Ovary (tissue), 9 donors: ENCODE results near the gene CYB5RL. TPM values are rescaled to one million over a fixed set of nuclear protein-coding genes. Genes with fewer than 3 reads are reported as not detected.

ENCODE experiments used
- DNase-seq, 5 donors: peaks; one replicate each; pipeline ENCODE4 v3.0.0-alpha.2; 2019 to 2020
- H3K27ac ChIP-seq, 2 donors: fragments of 200-600 bp; one replicate each; pipeline versions ENCODE4 v1.5.1 to v1.8.0; 2019 to 2022
- H3K27me3 ChIP-seq: fragments of 200-600 bp; one replicate; pipeline ENCODE4 v1.8.0; 2022
- H3K36me3 ChIP-seq: fragments of 200-600 bp; sonication (generic); one replicate; pipeline ENCODE4 v1.5.1; 2019
- H3K4me1 ChIP-seq: one replicate; pipeline ENCODE4 v1.8.1; 2013; ENCODE audit warnings: mild to moderate bottlenecking, moderate library complexity; ENCODE audit not compliant: insufficient read depth
- H3K4me3 ChIP-seq: fragments of 200-600 bp; sonication (generic); one replicate; pipeline ENCODE4 v1.5.1; 2017
- H3K9me3 ChIP-seq, 2 donors: fragments of 200-600 bp in 1 of 2; sonication (generic) in 1 of 2; one replicate each; pipeline versions ENCODE4 v1.5.1 to v1.8.1; 2013 to 2019; ENCODE audit warnings: mild to moderate bottlenecking in 1 of 2, moderate library complexity in 1 of 2
- EP300 ChIP-seq: sonication (generic); formaldehyde crosslinking; IDR thresholded peaks from one replicate; pipeline ENCODE4 v1.6.1; 2017; ENCODE audit warnings: antibody characterized with exemption
- POLR2A ChIP-seq: fragments of 450-650 bp; IDR thresholded peaks from one replicate; pipeline ENCODE4 v1.6.1; 2017; ENCODE audit warnings: antibody characterized with exemption, mild to moderate bottlenecking, moderate library complexity
- WGBS, 3 donors: extraction: QIAGEN DNeasy Blood & Tissue Kit in 1 of 3; methylation state at CpG; one replicate each; pipeline versions ENCODE4 v1.1.5 to v1.1.7; 2013 to 2017; 5-methylcytosine and 5-hydroxymethylcytosine counted together
- intact Hi-C, 4 donors: fragments of 100-400 bp; cut with DNase I; formaldehyde crosslinking; loops; one replicate each; pipeline versions ENCODE4 v1.11.0 to v1.15.1; 2022 to 2023
- polyA plus RNA-seq, 2 donors: library from polyadenylated mRNA; stranded (reverse); fragments of 200-250 nt in 1 of 2; fragments of 350-450 nt in 1 of 2; fragmentation: Illumina TruSeq in 1 of 2; extraction: RNeasy Lipid Tissue Mini Kit (QIAGEN cat#74804) in 1 of 2; gene quantifications; one replicate each; pipeline ENCODE4 v1.2.3, GENCODE V29; 2013 to 2014
- total RNA-seq, 7 donors: library from RNA; depleted of rRNA in 2 of 7; stranded (reverse); fragments of >200 nt in 2 of 7; fragmentation: NEBNext Ultra II Directional in 3 of 7; extraction: Animal tissue kit (Norgen Biotek cat#: 25700) in 3 of 7; gene quantifications; one replicate each; pipeline versions ENCODE4 v1.1.0 to v1.2.4, GENCODE V29; 2016 to 2023
- TF ChIP-seq, protein P1 (sequence below), 3 donors: fragments of 450-650 bp in 2 of 3; fragments of 200-600 bp in 1 of 3; IDR thresholded peaks; one replicate each; pipeline versions ENCODE4 v1.5.1 to v1.8.0; 2016 to 2022; ENCODE audit warnings: antibody characterized with exemption in 3 of 3, mild to moderate bottlenecking in 1 of 3
- donor health status: DM: no; HTN: no; CAD: no; lungs with moderate emphysema.
- donor health status: DM: no; HTN: no; CAD: no.
- donor health status: Bipolar disorder and iron deficiency.
- donor health status: DM: yes; HTN: yes; CAD: no.
- donor health status: DM: no; HTN: no; CAD: no.
- donor health status: DM: yes; HTN: yes; CAD: no.

CYB5RL gene
- total and polyA plus RNA-seq, 9 donors = 2.3 to 9.6 (median 7.4) TPM

DNA sequence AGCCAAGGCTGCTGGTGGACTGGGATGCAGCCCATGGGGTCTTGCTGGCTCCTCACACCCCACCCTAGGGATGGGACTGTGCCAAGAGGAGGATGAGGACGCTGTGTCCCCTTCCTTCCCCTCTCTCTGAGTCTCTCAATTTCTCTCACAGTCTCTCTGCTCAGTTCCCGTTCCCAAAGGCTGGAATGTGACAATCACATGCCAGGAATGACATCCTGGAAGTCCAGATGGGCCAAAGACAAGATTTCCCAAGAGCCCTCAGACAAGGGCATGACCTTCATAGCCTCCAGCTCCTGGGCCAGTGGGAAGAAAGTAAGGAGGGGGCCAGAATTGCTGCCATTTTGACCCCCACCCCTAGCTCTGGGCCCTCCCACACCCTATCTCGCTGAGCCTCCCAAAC lies 39.5 kb downstream of the CYB5RL start:
- intact Hi-C loops = no loop called here
- Histone ChIP-seq H3K27ac (no peak overlapping the region), H3K27me3 (no peaks in the 10 kb centered on the region), H3K36me3 (no peaks in the 10 kb centered on the region), H3K9me3 (no peaks in the 10 kb centered on the region), H3K4me3 (no peak overlapping the region), H3K4me1 (no peaks in the 10 kb centered on the region)
- TF ChIP-seq EP300 = no peak
- TF ChIP-seq, protein P1, sequence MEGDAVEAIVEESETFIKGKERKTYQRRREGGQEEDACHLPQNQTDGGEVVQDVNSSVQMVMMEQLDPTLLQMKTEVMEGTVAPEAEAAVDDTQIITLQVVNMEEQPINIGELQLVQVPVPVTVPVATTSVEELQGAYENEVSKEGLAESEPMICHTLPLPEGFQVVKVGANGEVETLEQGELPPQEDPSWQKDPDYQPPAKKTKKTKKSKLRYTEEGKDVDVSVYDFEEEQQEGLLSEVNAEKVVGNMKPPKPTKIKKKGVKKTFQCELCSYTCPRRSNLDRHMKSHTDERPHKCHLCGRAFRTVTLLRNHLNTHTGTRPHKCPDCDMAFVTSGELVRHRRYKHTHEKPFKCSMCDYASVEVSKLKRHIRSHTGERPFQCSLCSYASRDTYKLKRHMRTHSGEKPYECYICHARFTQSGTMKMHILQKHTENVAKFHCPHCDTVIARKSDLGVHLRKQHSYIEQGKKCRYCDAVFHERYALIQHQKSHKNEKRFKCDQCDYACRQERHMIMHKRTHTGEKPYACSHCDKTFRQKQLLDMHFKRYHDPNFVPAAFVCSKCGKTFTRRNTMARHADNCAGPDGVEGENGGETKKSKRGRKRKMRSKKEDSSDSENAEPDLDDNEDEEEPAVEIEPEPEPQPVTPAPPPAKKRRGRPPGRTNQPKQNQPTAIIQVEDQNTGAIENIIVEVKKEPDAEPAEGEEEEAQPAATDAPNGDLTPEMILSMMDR (IDR thresholded peaks at IDR 0.05) = no peak
- TF ChIP-seq POLR2A = no peak
- DNase-seq = no peak
- 66 to 69% (median 66%) methylated on average over 3 of the region's 3 CpGs for WGBS, 3 donors

DNA sequence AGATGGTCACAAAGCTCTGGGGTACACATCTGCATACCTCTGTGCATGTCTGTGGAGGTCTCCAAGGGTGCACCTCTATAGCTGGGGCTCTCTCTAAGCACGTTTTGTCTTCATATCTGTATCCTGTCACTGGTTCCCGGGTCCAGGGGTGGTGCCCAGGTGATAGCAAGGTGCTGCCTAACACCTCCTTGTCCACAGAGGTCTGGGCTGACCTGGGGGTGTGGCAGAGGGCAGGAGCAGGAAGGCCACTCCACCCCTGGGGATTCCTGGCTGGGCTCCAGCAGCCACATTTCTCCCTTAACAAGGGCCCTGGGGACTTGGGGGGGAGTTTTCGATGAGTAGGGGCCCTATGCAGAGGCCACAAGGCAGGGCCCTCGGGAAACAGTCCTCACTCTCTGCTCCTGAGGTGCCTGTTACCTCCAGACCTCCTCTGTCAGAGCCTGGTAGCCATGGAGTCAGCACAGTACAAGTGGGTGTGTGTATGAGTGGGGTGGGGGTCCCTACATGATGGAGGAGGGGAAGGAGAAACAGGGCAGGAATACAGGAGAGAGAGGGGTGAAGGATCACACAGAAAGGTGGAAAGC lies 40.0 kb downstream of the CYB5RL start:
- H3K27me3 ChIP-seq = no peaks in the 10 kb centered on the region
- H3K36me3 ChIP-seq = no peaks in the 10 kb centered on the region
- H3K4me1 ChIP-seq = no peaks in the 10 kb centered on the region
- H3K9me3 ChIP-seq = no peaks in the 10 kb centered on the region
- H3K27ac ChIP-seq = no peak overlapping the region
- DNase-seq = no peak
- intact Hi-C loops = no loop called here
- 74 to 83% (median 79%) methylated on average over 4 of the region's 4 CpGs for WGBS, 3 donors
- no peak overlapping the region for H3K4me3 ChIP-seq
- TF ChIP-seq POLR2A (no peak), EP300 (no peak)
- TF ChIP-seq, protein P1 (IDR thresholded peaks at IDR 0.05) = no peak

DNA sequence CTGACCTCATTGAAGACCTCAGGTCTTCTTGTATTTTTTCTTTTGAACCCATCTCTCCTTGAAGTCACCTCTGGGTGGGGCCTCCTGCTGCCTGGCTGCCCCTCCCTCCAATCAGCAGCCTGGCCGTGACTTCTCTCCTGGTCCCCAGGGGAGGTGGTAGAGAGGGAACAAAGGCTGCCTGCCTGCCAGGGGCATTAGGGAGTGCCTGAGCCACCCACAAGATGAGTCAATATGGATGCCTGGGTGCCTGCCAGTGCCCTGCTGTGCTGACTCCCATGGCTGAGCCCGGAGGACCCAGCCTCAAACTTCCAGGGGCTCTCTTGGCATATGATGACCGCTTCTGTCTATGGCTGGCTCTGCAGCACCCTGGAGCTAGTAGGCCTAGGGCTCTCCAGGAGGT lies 41.8 kb downstream of the CYB5RL start:
- TF ChIP-seq POLR2A (no peak), EP300 (no peak)
- TF ChIP-seq, protein P1 (IDR thresholded peaks at IDR 0.05) = no peak
- DNase-seq = no peak
- Histone ChIP-seq H3K27me3 (no peaks in the 10 kb centered on the region), H3K4me1 (no peaks in the 10 kb centered on the region), H3K9me3 (no peaks in the 10 kb centered on the region), H3K27ac (no peak overlapping the region), H3K36me3 (no peaks in the 10 kb centered on the region), H3K4me3 (no peak overlapping the region)
- 91 to 94% (median 93%) methylated on average over 3 of the region's 3 CpGs for WGBS, 3 donors
- intact Hi-C loops = no loop called here

DNA sequence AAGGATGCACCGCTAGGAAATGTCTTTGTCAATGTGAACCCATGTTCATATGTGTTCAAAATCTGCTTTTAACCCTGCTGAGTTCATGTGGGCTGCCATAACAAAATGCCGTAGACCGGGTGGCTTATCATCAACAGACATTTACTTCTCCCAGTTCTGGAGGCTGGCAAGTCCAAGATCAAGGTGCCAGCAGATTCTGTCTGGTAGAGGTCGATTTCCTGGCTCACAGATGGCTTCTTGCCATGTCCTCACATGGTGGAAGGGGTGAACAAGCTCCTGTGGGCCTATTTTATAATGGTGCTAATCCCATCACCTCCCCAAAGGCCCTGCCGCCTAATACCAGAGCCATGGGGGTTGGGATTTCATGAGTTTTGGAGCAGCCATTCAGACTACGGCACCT lies 42.4 kb downstream of the CYB5RL start:
- H3K4me1 ChIP-seq = no peaks in the 10 kb centered on the region
- 87 to 97% (median 87%) methylated on average over 6 of the region's 6 CpGs for WGBS, 3 donors
- no peak overlapping the region for H3K4me3 ChIP-seq
- no peak overlapping the region for H3K27ac ChIP-seq
- H3K9me3 ChIP-seq = no peaks in the 10 kb centered on the region
- intact Hi-C loops = no loop called here
- no peaks in the 10 kb centered on the region for H3K27me3 ChIP-seq
- no peak for TF ChIP-seq POLR2A
- TF ChIP-seq, protein P1 (IDR thresholded peaks at IDR 0.05) = no peak
- TF ChIP-seq EP300 = no peak
- H3K36me3 ChIP-seq = no peaks in the 10 kb centered on the region
- no peak for DNase-seq
